Keratinocyte (primary cell): ENCODE results near the gene CDC16. TPM values are rescaled to one million over a fixed set of nuclear protein-coding genes. Genes with fewer than 3 reads are reported as not detected.

Source experiments
- DNase-seq: peaks from one replicate; pipeline ENCODE4 v3.0.0-alpha.2; 2011; ENCODE audit warnings: low read depth, missing footprints, low spot score
- FAIRE-seq: peaks from 2 replicates; lab custom pipeline; 2011; peaks lifted over from hg19 to GRCh38; lab: Jason Lieb, UNC
- H2AFZ ChIP-seq: 2 replicates; pipeline ENCODE4 v1.6.0; 2012; ENCODE audit warnings: low read length, control low read depth, inconsistent platforms; ENCODE audit not compliant: control insufficient read depth
- H3K27ac ChIP-seq: 2 replicates; pipeline ENCODE4 v1.5.1; 2011; ENCODE audit warnings: low read length; ENCODE audit not compliant: control insufficient read depth, insufficient read depth
- H3K27me3 ChIP-seq: 3 replicates; pipeline ENCODE4 v1.6.0; 2011; ENCODE audit warnings: low read length; ENCODE audit not compliant: control insufficient read depth, insufficient read depth; ENCODE audit errors: extremely low read depth
- H3K36me3 ChIP-seq, 2 experiments: 2 replicates in 1 of 2; 3 replicates in 1 of 2; pipeline ENCODE4 v1.5.1; 2011; ENCODE audit warnings: low read length in 2 of 2, mild to moderate bottlenecking in 1 of 2; ENCODE audit not compliant: control insufficient read depth in 2 of 2, insufficient read depth in 2 of 2; ENCODE audit errors: extremely low read depth in 1 of 2
- H3K4me1 ChIP-seq: 3 replicates; pipeline ENCODE4 v1.5.1; 2011; ENCODE audit warnings: low read length; ENCODE audit not compliant: control insufficient read depth, insufficient read depth; ENCODE audit errors: extremely low read depth
- H3K4me2 ChIP-seq: 3 replicates; pipeline ENCODE4 v1.6.0; 2011; ENCODE audit warnings: low read depth, low read length; ENCODE audit not compliant: control insufficient read depth, insufficient read depth; ENCODE audit errors: extremely low read depth
- H3K4me3 ChIP-seq, 3 experiments: fragments of 200-600 bp in 1 of 3; sonication (generic) in 1 of 3; 2 replicates in 2 of 3; 3 replicates in 1 of 3; pipeline ENCODE4 v1.5.1; 2011 to 2016; ENCODE audit warnings: low read length in 3 of 3, mild to moderate bottlenecking in 3 of 3, control low read depth in 2 of 3, inconsistent platforms in 1 of 3, low read depth in 1 of 3, mixed read lengths in 1 of 3, mixed run types in 1 of 3, moderate library complexity in 1 of 3; ENCODE audit not compliant: control insufficient read depth in 2 of 3, insufficient read depth in 2 of 3; ENCODE audit errors: extremely low read depth in 1 of 3
- H3K79me2 ChIP-seq: 2 replicates; pipeline ENCODE4 v1.6.0; 2012; ENCODE audit warnings: low read length; ENCODE audit not compliant: control insufficient read depth, insufficient read depth
- H3K9ac ChIP-seq: 3 replicates; pipeline ENCODE4 v1.6.0; 2011; ENCODE audit warnings: low read length; ENCODE audit not compliant: control insufficient read depth, insufficient read depth; ENCODE audit errors: extremely low read depth
- H3K9me1 ChIP-seq: 3 replicates; pipeline ENCODE4 v1.6.0; 2011; ENCODE audit warnings: low read length; ENCODE audit not compliant: control insufficient read depth, insufficient read depth; ENCODE audit errors: extremely low read depth
- H3K9me3 ChIP-seq: 2 replicates; pipeline ENCODE4 v1.5.1; 2012; ENCODE audit warnings: low read depth, low read length; ENCODE audit not compliant: control insufficient read depth
- H4K20me1 ChIP-seq: 3 replicates; pipeline ENCODE4 v1.6.0; 2011; ENCODE audit warnings: low read length; ENCODE audit not compliant: control insufficient read depth, insufficient read depth; ENCODE audit errors: extremely low read depth
- CTCF ChIP-seq, 3 experiments: IDR thresholded peaks in 1 of 3; conservative IDR thresholded peaks in 1 of 3; optimal IDR thresholded peaks in 1 of 3; 2 replicates in 2 of 3; 3 replicates in 1 of 3; pipeline versions ENCODE3 to v1.5.1; 2011; ENCODE audit warnings: low read length in 3 of 3, mild to moderate bottlenecking in 3 of 3, moderate library complexity in 2 of 3, control low read depth in 1 of 3, inconsistent platforms in 1 of 3; ENCODE audit not compliant: insufficient read depth in 2 of 3; ENCODE audit errors: extremely low read depth in 1 of 3
- EZH2 ChIP-seq: IDR thresholded peaks from one replicate; pipeline ENCODE4 v1.6.1; 2012; ENCODE audit warnings: inconsistent platforms, mild to moderate bottlenecking, low read length, moderate library complexity
- dilution Hi-C: fragments of 300-500 bp; cut with MboI; formaldehyde crosslinking; loops from one replicate; pipeline ENCODE4 v1.7.0; 2020; ENCODE audit warnings: low sequenced_read_pairs; ENCODE audit not compliant: extremely low pct_ligation_motif_present
- polyA plus RNA-seq, 5 experiments: library from polyadenylated mRNA; depleted of rRNA in 3 of 5; stranded (reverse) in 3 of 5; stranded (forward) in 1 of 5; unstranded in 1 of 5; fragments of >200 nt; gene quantifications; 1 replicate in 1 of 5; 2 replicates in 3 of 5; 3 replicates in 1 of 5; pipeline versions ENCODE4 v1.2.1 to v1.2.3, GENCODE V29; 2011 to 2012; ENCODE audit warnings: missing spikeins in 2 of 5, low read depth in 1 of 5, low replicate concordance in 1 of 5

Gene CDC16
- polyA plus RNA-seq, 1 donor (not counting 4 experiments of a cell fraction or from before 2014, with no cell fraction given), result 91.8 TPM

GRCh38 chr13:114212158-114212495 lies 22.6 kb upstream of the CDC16 start:
- H3K27me3 ChIP-seq, result peaks cover 7% of the 10 kb centered on the region
- H3K4me1 ChIP-seq, result no peaks in the 10 kb centered on the region
- dilution Hi-C loops, result no loop called here
- H3K36me3 ChIP-seq, result no peaks in the 10 kb centered on the region
- no peaks in the 10 kb centered on the region for H3K9me1 ChIP-seq
- H3K27ac ChIP-seq, result no peak overlapping the region
- H4K20me1 ChIP-seq, result no peaks in the 10 kb centered on the region
- TF ChIP-seq CTCF (optimal IDR thresholded peaks at IDR 0.05 in 1 of 3, IDR thresholded peaks at IDR 0.05 in 1 of 3, conservative IDR thresholded peaks at IDR 0.05 in 1 of 3; ENCODE audit: extremely low read depth in 1 of 3, insufficient read depth in 2 of 3, low read length in 3 of 3), result no peak
- no peak for TF ChIP-seq EZH2
- H3K9me3 ChIP-seq, result no peaks in the 10 kb centered on the region
- no peaks in the 10 kb centered on the region for H3K79me2 ChIP-seq
- FAIRE-seq (no peak), DNase-seq (no peak)
- no peak overlapping the region for H3K4me2 ChIP-seq
- no peak overlapping the region for H3K4me3 ChIP-seq
- H2AFZ ChIP-seq, result no peak overlapping the region
- H3K9ac ChIP-seq, result no peak overlapping the region

GRCh38 chr13:114213980-114214379 lies 20.7 kb upstream of the CDC16 start:
- no peaks in the 10 kb centered on the region for H3K79me2 ChIP-seq
- H3K9ac ChIP-seq, result no peak overlapping the region
- H2AFZ ChIP-seq, result no peak overlapping the region
- H3K36me3 ChIP-seq, result no peaks in the 10 kb centered on the region
- no peaks in the 10 kb centered on the region for H3K4me1 ChIP-seq
- FAIRE-seq (no peak), DNase-seq (no peak)
- dilution Hi-C loops, result no loop called here
- no peaks in the 10 kb centered on the region for H4K20me1 ChIP-seq
- H3K4me2 ChIP-seq, result no peak overlapping the region
- H3K27ac ChIP-seq, result no peak overlapping the region
- H3K4me3 ChIP-seq, result no peak overlapping the region
- no peaks in the 10 kb centered on the region for H3K9me3 ChIP-seq
- no peaks in the 10 kb centered on the region for H3K9me1 ChIP-seq
- TF ChIP-seq EZH2, result no peak
- TF ChIP-seq CTCF (optimal IDR thresholded peaks at IDR 0.05 in 1 of 3, IDR thresholded peaks at IDR 0.05 in 1 of 3, conservative IDR thresholded peaks at IDR 0.05 in 1 of 3; ENCODE audit: extremely low read depth in 1 of 3, insufficient read depth in 2 of 3, low read length in 3 of 3), result no peak
- H3K27me3 ChIP-seq, result peaks cover 7% of the 10 kb centered on the region
